ENCODE results near the gene LRP11. TPM values are rescaled to one million over a fixed set of nuclear protein-coding genes. Genes with fewer than 3 reads are reported as not detected.

LRP11 gene
- polyA plus RNA-seq, 3 donors: 2.2 to 11.6 (median 10.7) TPM

DNA sequence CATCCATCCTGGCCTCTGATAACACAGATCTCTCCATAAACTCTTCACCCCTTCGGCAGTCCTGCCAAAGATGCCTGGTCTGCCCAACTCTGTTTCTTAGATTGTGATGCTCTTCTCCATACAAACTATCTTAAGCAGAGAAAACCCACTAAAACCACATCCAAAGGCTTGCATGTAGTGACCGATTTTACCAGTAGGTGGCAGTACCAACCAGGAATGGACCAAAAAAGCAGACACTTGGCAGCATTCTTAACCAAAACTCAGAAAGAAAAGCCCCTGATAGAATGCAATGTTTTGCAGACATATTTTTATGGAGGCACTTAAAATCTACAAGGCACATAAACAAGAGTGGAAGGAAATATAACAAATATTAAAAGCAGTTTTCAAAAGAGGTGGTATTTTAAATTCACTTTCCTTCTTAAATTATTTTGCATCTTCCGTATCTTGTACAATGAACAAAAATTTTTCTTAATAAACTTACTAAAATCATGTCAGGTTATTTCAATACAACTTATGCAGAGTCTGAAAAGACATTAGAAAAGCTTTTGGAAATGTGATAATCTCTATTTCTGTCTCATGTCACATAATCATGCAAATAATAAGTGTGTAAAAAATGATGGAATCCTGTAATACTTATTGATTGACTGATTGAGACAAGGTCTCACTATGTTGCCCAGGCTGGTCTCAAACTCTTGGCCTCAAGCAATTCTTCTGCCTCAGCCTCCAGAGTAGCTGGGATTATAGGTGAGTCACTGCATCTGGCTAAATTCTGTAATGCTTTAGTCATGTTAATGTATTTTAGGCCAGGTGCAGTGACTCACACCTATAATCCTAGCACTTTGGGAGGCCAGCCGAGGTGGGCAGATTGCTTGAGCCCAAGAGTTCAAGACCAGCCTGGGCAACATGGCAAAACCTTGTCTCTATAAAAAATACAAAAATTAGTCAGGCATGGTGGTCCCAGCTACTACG lies 29.4 kb downstream of the LRP11 start:
- 46 to 57% (median 51%) methylated on average over 5 of the region's 5 CpGs for WGBS, 3 donors
- H3K27ac ChIP-seq (ENCODE audit: low read depth, low read length): no peak overlapping the region

DNA sequence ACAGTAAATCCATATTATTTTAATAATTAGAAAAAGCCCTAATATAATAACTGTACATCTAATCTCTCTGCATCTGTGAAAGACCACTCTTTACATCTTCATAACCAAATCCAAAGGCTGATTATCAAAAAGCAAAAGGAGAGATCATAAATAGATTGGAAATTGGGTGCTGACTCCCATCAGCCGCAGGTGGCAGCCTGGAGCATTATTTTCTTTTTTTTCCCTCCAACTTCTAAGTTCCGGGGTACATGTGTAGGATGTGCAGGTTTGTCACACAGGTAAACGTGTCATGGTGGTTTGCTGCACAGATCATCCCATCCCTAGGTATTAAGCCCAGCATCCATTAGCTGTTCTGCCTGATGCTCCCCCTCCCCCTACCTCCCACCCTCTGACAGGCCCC lies 30.5 kb downstream of the LRP11 start:
- no peak overlapping the region for H3K27ac ChIP-seq (ENCODE audit: low read depth, low read length)
- 89 to 96% (median 92%) methylated on average over 3 of the region's 3 CpGs for WGBS, 3 donors

DNA sequence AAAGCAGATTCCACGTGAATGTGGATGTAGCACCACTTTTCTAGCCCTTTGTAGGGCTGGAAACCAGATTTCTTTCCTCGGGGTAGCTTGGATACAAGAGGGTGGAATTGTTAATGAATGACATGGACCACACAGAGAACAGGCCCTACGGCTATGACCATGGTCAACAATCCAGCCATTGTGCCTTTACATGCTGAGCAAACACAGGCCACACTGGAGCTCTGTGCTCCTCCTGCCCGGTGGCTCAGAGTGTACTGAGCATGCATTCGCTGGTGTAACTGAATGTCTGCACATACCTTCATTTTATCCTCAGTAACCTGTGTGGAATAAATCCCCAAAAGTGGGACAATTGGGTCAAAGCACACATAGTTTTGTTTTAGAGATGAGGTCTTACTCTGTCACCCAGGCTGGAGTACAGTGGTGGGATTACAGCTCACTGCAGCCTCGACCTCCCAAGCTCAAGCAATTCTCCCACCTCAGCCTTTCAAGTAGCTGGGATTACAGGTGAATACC lies 32.8 kb downstream of the LRP11 start:
- 75 to 94% (median 77%) methylated on average over 6 of the region's 6 CpGs for WGBS, 3 donors

DNA sequence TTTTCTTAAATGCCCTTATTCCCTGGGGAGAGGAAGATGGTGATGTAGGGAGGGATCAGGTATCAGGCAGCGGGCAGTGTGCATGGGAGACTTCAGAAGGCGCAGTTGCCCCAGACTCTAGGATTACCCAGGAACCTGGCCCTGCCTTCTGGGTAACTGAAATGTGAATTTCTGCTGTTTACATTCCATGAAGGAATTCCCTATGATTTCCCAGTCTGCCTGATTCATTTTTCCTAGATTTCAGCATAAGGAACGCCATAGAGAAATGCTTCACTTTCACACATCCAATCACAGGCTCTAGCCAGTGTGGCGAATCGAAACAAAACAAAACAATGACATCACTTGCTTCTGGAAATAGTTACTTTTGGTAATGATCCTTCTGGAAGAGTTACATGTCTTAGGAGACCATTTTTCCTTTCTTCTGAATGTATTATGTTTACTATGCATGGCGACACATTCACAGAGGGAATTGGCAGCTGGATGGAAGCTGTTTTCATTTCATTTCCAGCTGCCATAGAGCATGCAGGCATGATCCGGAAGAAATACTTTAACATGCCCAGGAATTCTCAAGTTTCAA lies 33.3 kb downstream of the LRP11 start:
- 83 to 94% (median 89%) methylated on average over 7 of the region's 7 CpGs for WGBS, 3 donors
- H3K27ac ChIP-seq (ENCODE audit: low read depth, low read length): no peak overlapping the region

More for the DNA sequence above, 32.8 kb downstream of the LRP11 start:
- H3K27ac ChIP-seq (ENCODE audit: low read depth, low read length): no peak overlapping the region

DNA sequence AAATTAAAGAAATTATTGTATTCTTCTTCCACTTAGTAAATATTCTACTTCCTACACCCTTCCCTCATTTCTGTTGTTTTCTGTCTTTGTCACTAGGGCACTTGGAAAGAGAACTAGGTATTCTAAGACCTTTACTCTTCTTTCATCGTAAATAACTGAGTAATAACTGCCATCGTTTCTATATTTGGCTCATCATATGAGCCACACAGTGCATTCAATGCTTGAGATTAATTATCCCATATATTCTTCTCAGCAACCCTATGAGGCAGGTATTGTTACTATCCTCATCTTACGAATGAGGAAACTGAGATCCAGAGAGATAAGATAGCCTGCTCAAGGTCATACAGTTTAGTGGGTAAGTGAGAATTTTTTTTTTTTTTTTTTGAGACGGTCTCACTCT lies 38.9 kb downstream of the LRP11 start:
- 62 to 87% (median 84%) methylated on average over 4 of the region's 4 CpGs for WGBS, 3 donors

DNA sequence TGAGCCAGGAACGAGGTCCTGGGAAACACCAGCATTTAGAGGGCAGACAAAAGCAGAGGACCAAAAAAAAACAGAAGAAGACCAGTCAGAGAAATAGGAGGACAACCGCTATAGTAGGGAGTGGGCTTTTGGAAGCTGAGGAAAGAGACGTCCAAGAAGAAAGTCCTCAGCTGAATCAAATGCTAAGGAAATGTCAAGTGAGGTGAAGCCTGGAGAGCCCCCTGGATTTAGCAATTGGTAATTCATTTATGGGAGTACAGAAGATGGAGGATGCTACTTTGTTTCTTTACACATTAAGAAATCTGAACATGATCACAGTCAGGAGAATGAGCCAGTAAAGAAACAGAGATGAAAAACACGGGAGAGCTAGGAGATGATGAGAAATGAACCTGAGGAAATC lies 41.1 kb downstream of the LRP11 start:
- 83 to 85% (median 83%) methylated on average over 4 of the region's 4 CpGs for WGBS, 3 donors
- no peak overlapping the region for H3K27ac ChIP-seq (ENCODE audit: low read depth, low read length)

More for the DNA sequence above, 38.9 kb downstream of the LRP11 start:
- H3K27ac ChIP-seq (ENCODE audit: low read depth, low read length): no peak overlapping the region

DNA sequence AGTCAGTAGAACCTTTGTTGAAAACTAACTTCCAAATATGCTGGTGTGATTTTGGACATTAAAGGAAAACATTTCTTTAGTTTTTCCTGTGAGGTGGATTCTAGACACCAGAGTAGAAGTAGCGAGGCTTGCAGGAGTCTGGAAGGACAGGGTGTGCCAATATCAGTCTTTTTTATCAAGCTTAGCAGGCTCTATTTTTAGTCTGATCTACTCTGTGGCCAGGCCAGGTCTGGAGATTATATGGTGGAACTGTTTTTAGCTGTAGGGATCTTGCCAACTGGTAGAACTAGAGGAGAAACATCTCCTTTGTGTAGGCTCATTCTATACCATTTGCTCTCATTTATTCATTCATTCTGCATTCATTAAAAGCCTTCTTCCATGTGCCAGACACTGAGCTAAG lies 42.7 kb downstream of the LRP11 start:
- H3K27ac ChIP-seq (ENCODE audit: low read depth, low read length): no peak overlapping the region
- WGBS, 3 donors: 67 to 98% (median 95%) methylated on average over 1 of the region's 1 CpG

DNA sequence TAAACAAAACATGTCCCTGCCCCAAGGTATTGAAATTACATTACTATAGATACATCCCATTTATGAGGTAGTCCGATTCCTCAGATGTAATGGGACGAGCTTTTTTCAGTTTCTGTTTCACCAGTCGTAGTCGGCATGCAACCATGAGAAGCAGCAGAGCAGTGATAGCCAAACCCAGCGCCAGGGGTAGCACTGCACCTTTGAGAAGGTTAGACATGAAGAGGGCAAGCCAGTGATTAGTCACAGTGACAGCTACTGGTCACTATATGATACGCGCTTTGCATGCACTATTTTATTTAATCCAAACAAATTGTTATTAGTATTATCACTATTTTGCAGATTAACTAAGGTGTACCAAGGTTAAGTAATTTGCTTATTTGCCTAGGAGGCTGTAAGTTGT lies 43.7 kb downstream of the LRP11 start:
- 92 to 96% (median 94%) methylated on average over 7 of the region's 7 CpGs for WGBS, 3 donors
- no peak overlapping the region for H3K27ac ChIP-seq (ENCODE audit: low read depth, low read length)

DNA sequence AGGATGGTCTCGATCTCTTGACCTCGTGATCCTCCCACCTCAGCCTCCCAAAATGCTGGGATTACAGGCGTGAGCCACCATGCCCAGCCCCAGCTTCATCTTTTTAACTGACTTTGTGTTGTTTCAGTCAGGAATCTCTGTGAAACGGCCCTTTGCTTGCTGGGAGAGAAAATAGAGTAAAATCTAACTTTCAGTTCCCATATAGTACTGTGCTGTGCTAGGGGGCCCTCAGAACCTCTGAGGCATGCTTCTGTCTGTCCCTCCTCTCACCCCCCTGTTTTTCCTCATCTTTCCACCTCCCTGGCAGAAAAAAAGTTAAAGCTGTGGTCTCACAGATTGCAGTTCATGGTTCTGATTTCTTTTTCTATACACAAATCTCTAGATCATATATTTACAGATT lies 48.4 kb downstream of the LRP11 start:
- WGBS, 3 donors: 91 to 98% (median 92%) methylated on average over 4 of the region's 4 CpGs
- H3K27ac ChIP-seq (ENCODE audit: low read depth, low read length): no peak overlapping the region

DNA sequence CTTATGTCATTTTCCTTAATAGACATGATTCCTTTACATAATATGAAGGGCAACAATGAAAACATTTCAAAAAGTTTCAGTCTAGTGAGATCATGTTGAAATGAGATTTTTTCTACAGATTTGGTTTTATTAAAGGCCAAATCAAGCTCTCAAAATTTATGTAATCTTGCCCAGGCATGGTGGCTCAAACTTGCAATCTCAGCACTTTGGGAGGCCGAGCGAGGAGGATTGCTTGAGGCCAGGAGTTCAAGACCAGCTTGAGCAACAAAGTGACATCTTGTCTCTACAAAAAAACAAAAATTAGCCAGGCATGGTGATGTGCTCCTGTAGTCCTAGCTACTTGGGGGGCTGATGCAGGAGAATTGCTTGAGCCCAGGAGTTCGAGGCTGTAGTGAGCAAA lies 50.8 kb downstream of the LRP11 start:
- no peak overlapping the region for H3K27ac ChIP-seq (ENCODE audit: low read depth, low read length)
- WGBS, 3 donors: 95 to 100% (median 98%) methylated on average over 3 of the region's 3 CpGs

DNA sequence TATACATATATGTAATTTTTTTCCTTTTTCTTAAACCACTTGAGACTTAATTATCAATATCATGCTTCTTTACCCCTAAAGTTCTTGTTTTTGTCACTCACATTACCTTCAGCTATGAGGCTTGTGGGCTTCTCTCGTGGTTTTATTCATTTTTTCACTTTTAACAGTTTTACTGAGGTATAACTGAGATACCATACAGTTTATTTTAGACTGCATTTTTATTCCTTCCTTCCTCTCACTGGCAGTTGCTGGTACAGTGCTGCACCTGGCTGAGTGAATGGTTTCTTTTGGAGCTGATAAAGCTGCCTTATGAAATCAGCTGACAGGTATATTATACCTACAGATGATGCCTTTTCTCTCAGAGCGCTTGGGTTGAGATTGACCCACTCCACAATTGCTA lies 54.4 kb downstream of the LRP11 start:
- 75 to 90% (median 81%) methylated on average over 2 of the region's 2 CpGs for WGBS, 3 donors

DNA sequence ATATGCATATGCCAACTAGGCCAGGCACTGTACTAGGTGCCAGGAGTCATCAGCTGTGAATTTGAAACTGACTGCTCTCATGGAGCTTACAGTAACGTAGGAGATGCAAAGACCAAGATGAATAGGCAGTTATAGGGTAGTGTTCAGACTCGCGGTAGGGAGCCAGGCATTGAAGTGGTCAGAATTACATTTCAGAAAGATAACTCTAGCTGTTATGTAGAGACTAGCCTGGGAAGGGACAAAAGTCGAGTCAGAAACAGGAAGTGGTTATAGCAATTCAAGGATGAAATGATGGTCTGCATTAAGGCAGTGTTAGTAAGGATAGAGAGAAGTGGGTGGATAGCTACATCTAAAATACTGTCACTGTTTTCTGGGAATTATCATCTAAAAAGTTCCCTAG lies 58.0 kb downstream of the LRP11 start:
- no peak overlapping the region for H3K27ac ChIP-seq (ENCODE audit: low read depth, low read length)
- WGBS, 3 donors: 76 to 81% (median 80%) methylated on average over 4 of the region's 4 CpGs

More for the DNA sequence above, 54.4 kb downstream of the LRP11 start:
- H3K27ac ChIP-seq (ENCODE audit: low read depth, low read length): no peak overlapping the region

DNA sequence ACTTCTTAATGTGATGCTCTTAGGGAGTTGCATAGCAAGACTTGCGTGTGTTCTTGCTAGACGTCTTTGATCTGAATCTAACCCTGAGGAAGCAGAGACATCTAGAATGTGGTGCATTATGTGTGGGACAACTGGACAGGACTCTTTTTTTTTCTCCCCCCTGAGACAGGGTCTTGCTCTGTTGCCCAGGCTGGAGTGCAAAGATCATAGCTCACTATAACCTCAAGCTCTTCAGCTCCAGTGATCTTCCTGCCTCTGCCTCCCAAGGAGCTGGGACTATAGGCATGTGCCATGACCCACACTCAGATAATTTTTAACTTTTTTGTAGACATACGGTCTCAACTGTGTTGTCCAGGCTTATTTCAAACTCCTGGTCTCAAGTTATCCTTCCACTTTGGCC lies 80.6 kb downstream of the LRP11 start:
- no peak overlapping the region for H3K27ac ChIP-seq (ENCODE audit: low read depth, low read length)
- 88 to 96% (median 95%) methylated on average over 3 of the region's 3 CpGs for WGBS, 3 donors

DNA sequence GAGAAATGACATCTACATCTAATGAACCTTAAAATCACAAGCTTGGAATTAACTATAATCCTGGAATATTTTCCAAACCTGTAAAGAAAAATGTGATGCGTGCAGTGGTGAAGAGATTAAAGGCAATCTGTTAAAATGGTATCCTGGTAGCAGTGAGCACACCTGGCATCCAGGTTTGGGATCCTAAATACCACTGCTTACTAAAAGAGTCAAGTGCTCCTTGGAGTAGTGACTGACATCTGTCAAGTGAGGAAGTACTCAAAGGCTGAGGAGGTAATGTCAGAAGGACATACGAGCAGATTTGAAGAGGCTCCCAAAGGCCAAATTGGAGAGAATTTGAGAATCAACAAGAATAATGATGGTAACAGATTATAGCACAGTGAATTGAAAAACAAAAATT lies 81.8 kb downstream of the LRP11 start:
- WGBS, 3 donors: 87 to 96% (median 91%) methylated on average over 2 of the region's 2 CpGs
- no peak overlapping the region for H3K27ac ChIP-seq (ENCODE audit: low read depth, low read length)

DNA sequence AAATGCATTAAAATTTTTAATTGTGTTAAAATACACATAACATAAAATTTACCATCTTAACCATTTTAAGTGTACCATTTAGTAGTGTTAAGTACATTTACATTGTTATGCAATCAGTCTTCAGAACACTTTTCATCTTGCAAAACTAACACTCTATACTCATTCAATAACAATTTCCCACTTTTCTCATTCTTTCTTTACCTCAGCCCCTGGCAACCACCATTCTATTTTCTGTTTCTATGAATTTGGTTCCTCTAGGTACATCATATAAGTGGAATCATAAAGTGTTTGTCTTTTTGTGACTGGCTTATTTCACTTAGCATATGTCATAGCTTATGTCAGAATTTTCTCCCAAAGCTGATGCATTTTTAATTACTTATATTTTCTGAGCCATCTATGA lies 82.4 kb downstream of the LRP11 start:
- H3K27ac ChIP-seq (ENCODE audit: low read depth, low read length): no peak overlapping the region

DNA sequence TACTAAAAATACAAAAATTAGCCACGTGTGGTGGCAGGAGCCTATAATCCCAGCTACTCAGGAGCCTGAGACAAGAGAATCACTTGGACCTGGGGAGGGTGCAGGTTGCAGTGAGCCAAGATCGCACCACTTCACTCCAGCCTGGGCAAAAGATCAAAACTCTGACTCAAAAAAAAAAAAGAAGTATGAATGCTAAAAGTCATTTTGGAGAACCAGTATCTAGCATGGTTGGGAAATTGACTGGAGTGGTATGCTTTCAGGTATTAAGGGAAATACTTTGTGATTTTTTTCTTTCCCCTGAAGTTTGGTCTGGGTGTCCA lies 84.6 kb downstream of the LRP11 start:
- no peak overlapping the region for H3K27ac ChIP-seq (ENCODE audit: low read depth, low read length)
- 38 to 87% (median 61%) methylated on average over 2 of the region's 2 CpGs for WGBS, 3 donors

DNA sequence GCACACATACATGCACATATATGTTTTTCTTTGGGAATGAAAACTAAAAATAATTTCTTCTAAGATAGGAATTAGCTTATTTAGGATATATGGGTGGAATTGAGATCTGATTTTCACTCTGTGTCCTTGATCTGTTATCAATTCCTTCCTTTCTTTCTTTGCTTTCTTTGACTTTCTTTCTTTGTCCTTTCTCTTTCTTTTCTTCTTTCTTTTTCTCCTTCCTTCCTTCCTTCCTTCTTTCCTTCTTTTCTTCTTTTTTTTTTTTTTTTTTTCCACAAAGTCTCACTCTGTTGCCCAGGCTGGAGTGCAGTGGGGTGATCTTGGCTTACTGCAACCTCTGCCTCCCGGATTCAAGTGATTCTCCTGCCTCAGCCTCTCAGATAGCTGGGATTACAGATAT lies 86.5 kb downstream of the LRP11 start:
- H3K27ac ChIP-seq (ENCODE audit: low read depth, low read length): no peak overlapping the region
- WGBS, 3 donors: 92 to 96% (median 94%) methylated on average over 1 of the region's 1 CpG

DNA sequence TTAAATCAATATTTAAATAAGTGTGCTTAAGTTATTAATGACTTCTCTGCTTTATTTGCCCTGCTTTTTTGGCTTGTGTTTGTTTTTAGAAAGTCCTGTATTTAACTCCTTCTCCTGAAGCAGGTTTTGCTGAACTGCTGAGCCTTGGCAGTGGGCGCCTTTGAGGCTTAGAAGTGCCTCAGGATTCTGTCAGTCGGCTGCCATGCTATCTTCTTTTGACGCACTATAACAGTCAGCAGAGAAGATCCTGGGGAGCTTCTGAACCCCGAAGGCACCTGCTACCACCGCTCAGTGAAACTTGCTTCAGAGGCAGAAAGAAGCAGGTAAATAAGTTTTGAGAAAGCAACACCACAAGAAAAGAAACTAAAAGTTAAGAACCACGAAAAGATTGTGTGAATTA lies 92.2 kb downstream of the LRP11 start:
- no peak overlapping the region for H3K27ac ChIP-seq (ENCODE audit: low read depth, low read length)
- 74 to 96% (median 91%) methylated on average over 6 of the region's 6 CpGs for WGBS, 3 donors

DNA sequence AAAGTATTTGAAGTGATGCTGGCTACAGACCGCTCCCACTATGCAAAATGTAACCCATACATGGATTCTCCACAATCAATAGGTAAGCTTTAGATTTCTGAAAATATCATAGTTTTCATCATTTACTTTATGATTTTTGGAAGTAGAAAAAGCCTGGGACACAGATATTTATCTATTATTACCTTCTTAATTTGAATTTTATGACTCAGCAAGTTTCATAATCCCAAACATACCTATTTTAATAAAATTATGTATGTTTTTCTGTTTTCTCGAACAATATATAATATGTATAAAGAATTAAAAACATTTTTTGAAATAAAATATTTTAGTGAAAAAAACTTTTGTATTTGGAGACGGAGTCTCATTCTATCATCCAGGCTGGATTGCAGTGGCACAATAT lies 93.0 kb downstream of the LRP11 start:
- 98% methylated on average over 3 of the region's 3 CpGs for WGBS, 3 donors
- H3K27ac ChIP-seq (ENCODE audit: low read depth, low read length): no peak overlapping the region

DNA sequence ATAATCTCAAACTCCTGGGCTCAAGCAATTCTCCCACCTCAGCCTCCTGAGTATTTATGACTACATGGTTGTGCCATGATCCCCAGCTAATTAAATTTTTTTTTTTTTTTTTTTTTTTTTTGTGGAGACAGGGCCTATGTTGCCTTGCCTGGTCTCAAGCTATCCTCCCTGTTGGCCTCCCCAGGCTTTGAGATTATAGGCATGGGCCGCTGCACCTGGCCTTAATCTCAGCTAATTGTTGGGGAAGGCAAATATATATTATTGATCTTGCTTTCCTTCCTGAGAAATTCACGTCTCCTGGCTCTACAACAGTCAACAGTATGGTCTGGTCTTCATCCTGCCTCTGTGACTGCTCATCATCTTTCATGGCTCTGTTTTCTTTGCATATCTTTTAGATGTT lies 94.5 kb downstream of the LRP11 start:
- H3K27ac ChIP-seq (ENCODE audit: low read depth, low read length): no peak overlapping the region
- WGBS, 3 donors: 41 to 96% (median 81%) methylated on average over 2 of the region's 2 CpGs

Data from adipose tissue (tissue), 3 donors.